Hepatocyte (in vitro differentiated cells): ENCODE measurements around the gene INHBC.

Experiments used
- EZH2 ChIP-seq: fragments of 200-600 bp; sonication (generic); IDR thresholded peaks from 2 replicates; pipeline ENCODE4 v1.6.1; 2016; ENCODE audit warnings: antibody characterized with exemption, mild to moderate bottlenecking, borderline replicate concordance
- TF ChIP-seq, protein P1 (sequence below): fragments of 200-600 bp; sonication (generic); IDR thresholded peaks from 2 replicates; pipeline ENCODE4 v1.5.1; 2016; ENCODE audit warnings: antibody characterized with exemption, mild to moderate bottlenecking; ENCODE audit not compliant: poor library complexity

- TF ChIP-seq, protein P1, sequence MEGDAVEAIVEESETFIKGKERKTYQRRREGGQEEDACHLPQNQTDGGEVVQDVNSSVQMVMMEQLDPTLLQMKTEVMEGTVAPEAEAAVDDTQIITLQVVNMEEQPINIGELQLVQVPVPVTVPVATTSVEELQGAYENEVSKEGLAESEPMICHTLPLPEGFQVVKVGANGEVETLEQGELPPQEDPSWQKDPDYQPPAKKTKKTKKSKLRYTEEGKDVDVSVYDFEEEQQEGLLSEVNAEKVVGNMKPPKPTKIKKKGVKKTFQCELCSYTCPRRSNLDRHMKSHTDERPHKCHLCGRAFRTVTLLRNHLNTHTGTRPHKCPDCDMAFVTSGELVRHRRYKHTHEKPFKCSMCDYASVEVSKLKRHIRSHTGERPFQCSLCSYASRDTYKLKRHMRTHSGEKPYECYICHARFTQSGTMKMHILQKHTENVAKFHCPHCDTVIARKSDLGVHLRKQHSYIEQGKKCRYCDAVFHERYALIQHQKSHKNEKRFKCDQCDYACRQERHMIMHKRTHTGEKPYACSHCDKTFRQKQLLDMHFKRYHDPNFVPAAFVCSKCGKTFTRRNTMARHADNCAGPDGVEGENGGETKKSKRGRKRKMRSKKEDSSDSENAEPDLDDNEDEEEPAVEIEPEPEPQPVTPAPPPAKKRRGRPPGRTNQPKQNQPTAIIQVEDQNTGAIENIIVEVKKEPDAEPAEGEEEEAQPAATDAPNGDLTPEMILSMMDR, result no peak
- no peak for TF ChIP-seq EZH2
Measured at GRCh38 chr12:57428965-57429364, 5.6 kb upstream of the INHBC start.
